CD14-positive monocyte (primary cell): ENCODE data around the gene STAM2. TPM values are rescaled to one million over a fixed set of nuclear protein-coding genes. Genes with fewer than 3 reads are reported as not detected.
"Not testable (repeated sequence)": the region's sequence is repeated elsewhere in the genome, so short reads cannot be mapped to it uniquely, and the experiment has no call there.

Experiments
- DNase-seq, 3 donors: peaks; one replicate each; pipeline ENCODE4 v3.0.0-alpha.2; 2011 to 2022
- H2AFZ ChIP-seq: 2 replicates; pipeline ENCODE4 v1.6.0; 2012; ENCODE audit warnings: mild to moderate bottlenecking, low read depth, low read length, inconsistent platforms; ENCODE audit not compliant: insufficient read depth, poor library complexity, severe bottlenecking
- H3K27ac ChIP-seq, 2 donors: 1 replicate in 1 of 2; 2 replicates in 1 of 2; pipeline ENCODE4 v1.5.1; 2012 to 2013; ENCODE audit warnings: low read length in 2 of 2, control low read depth in 1 of 2, inconsistent platforms in 1 of 2, low read depth in 1 of 2, mild to moderate bottlenecking in 1 of 2
- H3K27me3 ChIP-seq, 2 donors: one replicate each; pipeline versions ENCODE4 v1.6.0 to v1.6.1; 2011 to 2013; ENCODE audit warnings: low read length in 2 of 2; ENCODE audit not compliant: control insufficient read depth in 2 of 2, insufficient read depth in 2 of 2
- H3K36me3 ChIP-seq, 2 donors: replicated peaks in 1 of 2; 1 replicate in 1 of 2; 2 replicates in 1 of 2; pipeline versions ENCODE4 v1.5.1 to v1.6.1; 2012 to 2013; ENCODE audit warnings: low read length in 2 of 2, control low read depth in 1 of 2, inconsistent platforms in 1 of 2, mild to moderate bottlenecking in 1 of 2; ENCODE audit not compliant: insufficient read depth in 2 of 2, control insufficient read depth in 1 of 2
- H3K4me1 ChIP-seq, 2 donors: 1 replicate in 1 of 2; 2 replicates in 1 of 2; pipeline versions ENCODE4 v1.5.1 to v1.6.1; 2012 to 2013; ENCODE audit warnings: low read length in 2 of 2, control low read depth in 1 of 2, inconsistent platforms in 1 of 2, mild to moderate bottlenecking in 1 of 2, moderate library complexity in 1 of 2; ENCODE audit not compliant: insufficient read depth in 2 of 2, control insufficient read depth in 1 of 2
- H3K4me2 ChIP-seq: replicated peaks from 2 replicates; pipeline ENCODE3; 2012; ENCODE audit warnings: low read length, moderate library complexity, mild to moderate bottlenecking; ENCODE audit not compliant: poor library complexity, severe bottlenecking; ENCODE audit errors: extremely low read depth
- H3K4me3 ChIP-seq, 3 experiments: fragments of 200-600 bp in 1 of 3; sonication (generic) in 1 of 3; replicated peaks in 1 of 3; 1 replicate in 2 of 3; 2 replicates in 1 of 3; pipeline ENCODE4 v1.5.1; 2011 to 2013; ENCODE audit warnings: low read length in 3 of 3, mild to moderate bottlenecking in 3 of 3, control low read depth in 2 of 3, low read depth in 2 of 3, inconsistent platforms in 1 of 3, moderate library complexity in 1 of 3
- H3K79me2 ChIP-seq: 2 replicates; pipeline ENCODE4 v1.6.0; 2012; ENCODE audit warnings: mild to moderate bottlenecking, control low read depth, inconsistent platforms, low read length, moderate library complexity; ENCODE audit not compliant: insufficient read depth
- H3K9ac ChIP-seq: 2 replicates; pipeline ENCODE4 v1.6.0; 2017; ENCODE audit warnings: low read length, mild to moderate bottlenecking; ENCODE audit not compliant: insufficient read depth, poor library complexity, severe bottlenecking
- H3K9me3 ChIP-seq, 2 donors: replicated peaks in 1 of 2; 1 replicate in 1 of 2; 2 replicates in 1 of 2; pipeline versions ENCODE4 v1.5.1 to v1.6.1; 2012 to 2013; ENCODE audit warnings: low read length in 2 of 2, control low read depth in 1 of 2; ENCODE audit not compliant: control insufficient read depth in 1 of 2, insufficient read depth in 1 of 2
- H4K20me1 ChIP-seq: 2 replicates; pipeline ENCODE4 v1.6.0; 2012; ENCODE audit warnings: mild to moderate bottlenecking, low read length, control low read depth, moderate library complexity; ENCODE audit not compliant: insufficient read depth
- H3K27ac Mint-ChIP-seq, 7 donors: one replicate each; pipeline ENCODE4 v1.8.0; 2020; ENCODE audit warnings: mild to moderate bottlenecking in 7 of 7, mixed read lengths in 7 of 7, moderate library complexity in 6 of 7, inconsistent platforms in 2 of 7
- H3K27me3 Mint-ChIP-seq, 3 donors: one replicate each; pipeline ENCODE4 v1.8.0; 2021 to 2022; ENCODE audit warnings: low read depth in 3 of 3, mild to moderate bottlenecking in 3 of 3, mixed read lengths in 3 of 3, moderate library complexity in 3 of 3, inconsistent platforms in 1 of 3
- H3K36me3 Mint-ChIP-seq, 2 donors: one replicate each; pipeline ENCODE4 v1.8.0; 2020; ENCODE audit warnings: mixed read lengths in 2 of 2, inconsistent platforms in 1 of 2, mild to moderate bottlenecking in 1 of 2
- H3K4me1 Mint-ChIP-seq: one replicate; pipeline ENCODE4 v1.8.0; 2020; ENCODE audit warnings: mild to moderate bottlenecking, mixed read lengths
- H3K4me3 Mint-ChIP-seq, 2 donors: one replicate each; pipeline ENCODE4 v1.8.0; 2020; ENCODE audit warnings: mild to moderate bottlenecking in 2 of 2, mixed read lengths in 2 of 2, moderate library complexity in 1 of 2
- H3K9me3 Mint-ChIP-seq, 7 donors: one replicate each; pipeline ENCODE4 v1.8.0; 2020 to 2022; ENCODE audit warnings: mixed read lengths in 7 of 7, mild to moderate bottlenecking in 6 of 7, moderate library complexity in 6 of 7, inconsistent platforms in 2 of 7
- CTCF ChIP-seq: fragments of 200-600 bp; IDR thresholded peaks from one replicate; pipeline ENCODE4 v1.8.0; 2022; ENCODE audit warnings: antibody characterized with exemption, mild to moderate bottlenecking
- WGBS: methylation state at CpG from one replicate; pipeline ENCODE4 v1.1.5; 2013; ENCODE audit warnings: missing lambda C conversion rate; ENCODE audit not compliant: insufficient coverage; 5-methylcytosine and 5-hydroxymethylcytosine counted together
- intact Hi-C, 2 donors: fragments of 100-400 bp; cut with micrococcal nuclease; formaldehyde crosslinking; loops; one replicate each; pipeline versions ENCODE4 v1.15.0 to v1.15.1; 2023
- polyA plus RNA-seq, 3 donors: library from polyadenylated mRNA; depleted of rRNA in 1 of 3; unstranded in 2 of 3; stranded (reverse) in 1 of 3; fragments of 300-500 nt in 2 of 3; fragments of >200 nt in 1 of 3; fragmentation: Illumina TruSeq in 2 of 3; gene quantifications; 1 replicate in 2 of 3; 2 replicates in 1 of 3; pipeline ENCODE4 v1.2.3, GENCODE V29; 2012 to 2021

The STAM2 gene
- polyA plus RNA-seq, 3 donors, result 6.9 to 12.6 (median 8.2) TPM

- intact Hi-C loops, result no loop called here
- H3K4me3 Mint-ChIP-seq, result no peak overlapping the region
These were observed 10.7 kb upstream of the STAM2 start for GRCh38 chr2:152186262-152186661.

GRCh38 chr2:152183401-152184073, 8.0 kb upstream of the STAM2 start:
- Histone ChIP-seq H3K9ac (no peak overlapping the region), H3K4me2 (no peak overlapping the region), H3K27me3 (no peaks in the 10 kb centered on the region), H3K4me3 (no peak overlapping the region), H3K27ac (no peak overlapping the region), H2AFZ (no peak overlapping the region), H4K20me1 (no peaks in the 10 kb centered on the region), H3K79me2 (no peaks in the 10 kb centered on the region), H3K9me3 (no peaks in the 10 kb centered on the region), H3K4me1 (no peaks in the 10 kb centered on the region), H3K36me3 (no peaks in the 10 kb centered on the region)
- WGBS, result no CpG with 5 or more reads among the region's 1 CpG
- Mint-ChIP-seq H3K9me3 (peaks cover 3 to 16% (median 5%) of the 10 kb centered on the region in 7 donors), H3K27ac (no peak overlapping the region), H3K4me1 (peaks cover 8% of the 10 kb centered on the region), H3K36me3 (no peaks in the 10 kb centered on the region), H3K27me3 (peaks cover 0 to 9% (median 2%) of the 10 kb centered on the region in 3 donors), H3K4me3 (no peak overlapping the region)
- intact Hi-C loops, result no loop called here
- no peak for TF ChIP-seq CTCF
- DNase-seq, result no peak

More at GRCh38 chr2:152186262-152186661, 10.7 kb upstream of the STAM2 start:
- H3K27me3 Mint-ChIP-seq, result peaks cover 0 to 7% (median 2%) of the 10 kb centered on the region in 3 donors
- H3K4me2 ChIP-seq, result no peak overlapping the region
- no CpG with 5 or more reads among the region's 3 CpGs for WGBS
- no peak overlapping the region for H3K27ac Mint-ChIP-seq
- no peak for DNase-seq
- H3K79me2 ChIP-seq, result no peaks in the 10 kb centered on the region
- no peak for TF ChIP-seq CTCF
- H3K36me3 ChIP-seq, result no peaks in the 10 kb centered on the region
- peaks cover 8% of the 10 kb centered on the region for H3K4me1 Mint-ChIP-seq
- no peaks in the 10 kb centered on the region for H4K20me1 ChIP-seq
- H3K36me3 Mint-ChIP-seq, result no peaks in the 10 kb centered on the region
- H3K27me3 ChIP-seq, result no peaks in the 10 kb centered on the region
- H3K9me3 Mint-ChIP-seq, result peaks cover 0 to 13% (median 5%) of the 10 kb centered on the region in 7 donors
- no peaks in the 10 kb centered on the region for H3K4me1 ChIP-seq
- H2AFZ ChIP-seq, result no peak overlapping the region
- H3K4me3 ChIP-seq, result no peak overlapping the region
- H3K9ac ChIP-seq, result no peak overlapping the region
- no peak overlapping the region for H3K27ac ChIP-seq
- H3K9me3 ChIP-seq, result no peaks in the 10 kb centered on the region

- not testable (repeated sequence) for H3K36me3 Mint-ChIP-seq, H3K4me3 ChIP-seq, H3K27ac Mint-ChIP-seq, H3K27me3 Mint-ChIP-seq, H3K27ac ChIP-seq, H3K9me3 Mint-ChIP-seq, H3K27me3 ChIP-seq, H2AFZ ChIP-seq, DNase-seq, H3K9ac ChIP-seq, H3K4me3 Mint-ChIP-seq, H3K4me2 ChIP-seq, H3K36me3 ChIP-seq, H3K9me3 ChIP-seq
- Histone ChIP-seq H3K4me1 (peaks cover 20 to 21% of the 10 kb centered on the region in 2 donors), H4K20me1 (peaks cover 14% of the 10 kb centered on the region), H3K79me2 (peaks cover 29% of the 10 kb centered on the region)
- WGBS, result no CpG with 5 or more reads among the region's 7 CpGs
- H3K4me1 Mint-ChIP-seq, result peaks cover 28% of the 10 kb centered on the region
- intact Hi-C loops, result loop anchor here (5.0 to 10.0 kb wide), 3 partner anchors 143 to 460 kb away; no protein-coding TSS in a partner anchor
These were observed 2.1 kb upstream of the STAM2 start for GRCh38 chr2:152177667-152178066.
